GM18868 (cell line): Measurements from ENCODE around the gene CCDC91.
A peak's percentile ranks its signal among the peaks of the same experiment; 100 is the strongest.
"Not testable (repeated sequence)": the region's sequence is repeated elsewhere in the genome, so short reads cannot be mapped to it uniquely, and the experiment has no call there.

ENCODE experiments used
- ATAC-seq: cut with Tn5 transposase; IDR thresholded peaks from one replicate; pipeline ENCODE4 v1.9.1; 2021; ENCODE audit warnings: mild to moderate bottlenecking, moderate library complexity; ENCODE audit not compliant: unreplicated experiment

CCDC91 gene

DNA sequence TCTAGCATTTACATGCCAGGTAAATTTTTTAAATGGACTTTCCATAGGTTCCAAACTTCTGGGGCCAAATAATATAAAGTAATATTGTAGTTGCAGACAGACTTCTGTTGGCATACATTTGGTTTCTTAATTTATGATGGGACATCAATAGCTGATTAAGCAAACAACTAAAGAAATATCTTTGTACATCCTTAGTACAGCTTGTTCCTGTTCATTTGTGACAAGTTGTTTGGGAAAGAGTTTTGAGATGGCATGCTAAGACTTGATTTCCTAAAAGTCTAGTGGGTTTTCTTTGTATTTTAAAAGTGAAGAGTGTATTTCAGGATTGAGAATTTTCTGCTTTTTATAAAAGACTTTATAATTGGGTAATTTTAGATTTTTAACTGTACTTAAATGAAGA lies 41.0 kb downstream of the CCDC91 start:
- ATAC-seq: no peak

DNA sequence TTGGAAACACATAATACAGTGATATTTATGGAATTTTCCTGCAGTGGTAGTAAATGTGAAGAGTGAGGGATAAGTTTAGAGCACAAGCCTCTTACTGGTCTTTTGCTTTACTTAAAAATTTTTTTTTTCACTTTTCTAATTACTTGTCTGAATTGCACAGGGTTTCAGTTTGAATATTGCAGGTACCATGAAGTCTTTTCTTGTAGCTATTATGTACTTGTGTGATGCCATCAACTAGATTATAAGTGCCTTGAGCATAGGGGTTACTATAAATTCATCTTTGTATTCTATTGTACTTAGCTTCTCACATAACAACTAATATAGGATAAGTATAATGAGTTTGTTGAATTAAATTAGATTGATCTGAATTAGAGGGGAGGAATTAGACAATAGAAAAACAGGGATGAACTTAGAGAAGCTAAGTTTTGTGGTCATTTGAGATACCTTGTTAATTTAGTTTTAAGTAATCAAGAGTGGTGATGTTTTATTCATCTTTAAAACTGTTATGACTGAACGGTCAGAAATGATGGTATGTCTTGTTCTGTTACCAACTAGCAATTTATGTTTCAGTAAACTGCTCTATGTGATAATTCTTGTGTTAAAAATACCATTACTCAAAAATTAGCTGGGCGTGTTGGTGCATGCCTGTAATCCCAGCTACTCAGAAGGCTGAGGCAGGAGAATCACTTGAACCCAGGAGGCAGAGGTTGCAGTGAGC lies 42.1 kb downstream of the CCDC91 start:
- peak; percentile 79 for ATAC-seq

DNA sequence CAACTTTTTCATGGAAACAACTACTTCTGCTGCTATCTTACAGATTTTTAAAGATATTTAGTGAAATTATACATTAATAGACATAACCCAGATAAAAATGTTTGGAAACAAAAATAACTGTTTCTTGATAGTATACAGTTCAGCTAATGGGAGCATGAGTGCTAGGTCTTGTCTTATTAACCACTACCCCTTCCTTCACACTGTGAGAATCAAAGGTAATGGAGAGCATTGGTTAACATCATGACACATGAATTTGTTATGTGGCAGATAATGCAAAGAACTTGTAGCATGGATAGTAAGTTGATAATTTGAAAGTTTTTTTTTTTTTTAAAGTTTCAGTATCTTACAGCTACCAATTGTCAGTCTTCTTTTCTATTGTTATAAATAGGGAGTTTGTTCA lies 44.2 kb downstream of the CCDC91 start:
- no peak for ATAC-seq

DNA sequence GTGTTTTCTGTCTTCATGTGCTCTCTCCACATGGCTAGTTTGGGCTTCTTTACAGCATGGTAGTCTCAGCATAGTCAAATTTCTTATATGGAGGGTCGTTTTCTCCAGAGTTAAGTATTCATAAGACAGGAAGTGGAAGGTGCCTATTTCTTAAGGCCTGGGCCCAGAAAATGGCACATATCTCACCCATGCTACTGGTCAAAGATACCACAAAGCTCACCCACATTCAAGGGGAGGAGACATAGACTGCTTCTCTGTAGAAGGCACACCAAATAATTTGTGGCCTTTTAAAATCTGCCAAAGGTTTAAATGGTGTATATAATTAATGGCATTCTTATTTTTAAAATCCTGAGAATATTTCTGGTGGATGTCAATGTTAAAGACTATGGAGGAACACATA lies 44.8 kb downstream of the CCDC91 start:
- no peak for ATAC-seq

DNA sequence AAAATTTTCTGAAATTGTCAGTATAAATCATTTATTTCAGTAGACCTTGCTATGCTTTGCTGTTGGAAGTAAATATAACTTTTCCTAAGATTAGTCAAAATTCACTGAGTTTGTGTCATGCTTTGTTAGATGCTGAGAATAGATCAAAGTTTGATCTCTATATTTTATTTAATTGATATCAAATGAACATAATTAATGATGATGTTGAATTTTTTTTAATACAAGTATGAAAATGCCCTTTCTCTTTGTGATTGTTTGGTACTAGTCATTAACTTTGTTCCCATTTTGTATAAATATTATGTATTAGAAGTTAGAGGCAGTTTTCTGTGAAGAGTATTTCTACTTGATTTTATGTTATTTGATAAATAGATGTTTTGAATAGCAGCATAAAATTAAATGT lies 45.7 kb downstream of the CCDC91 start:
- ATAC-seq: no peak

DNA sequence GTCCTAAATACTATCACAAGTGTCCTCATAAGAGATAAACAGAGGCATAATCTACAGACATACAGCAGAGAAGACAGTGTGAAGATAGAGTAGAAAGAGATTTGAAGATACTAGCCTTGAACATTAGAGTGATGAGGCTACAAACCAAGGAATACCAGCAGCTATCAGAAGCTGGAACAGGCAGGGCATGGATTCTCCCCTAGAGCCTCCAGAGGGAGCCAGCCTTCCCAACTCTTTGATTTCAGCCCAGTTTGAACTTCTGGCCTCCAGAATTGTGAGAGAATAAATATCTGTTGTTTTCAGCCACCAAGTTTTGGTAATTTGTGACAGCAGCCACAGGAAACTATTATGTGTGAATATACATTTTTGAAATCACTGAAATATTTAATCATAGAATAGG lies 47.2 kb downstream of the CCDC91 start:
- ATAC-seq: no peak

DNA sequence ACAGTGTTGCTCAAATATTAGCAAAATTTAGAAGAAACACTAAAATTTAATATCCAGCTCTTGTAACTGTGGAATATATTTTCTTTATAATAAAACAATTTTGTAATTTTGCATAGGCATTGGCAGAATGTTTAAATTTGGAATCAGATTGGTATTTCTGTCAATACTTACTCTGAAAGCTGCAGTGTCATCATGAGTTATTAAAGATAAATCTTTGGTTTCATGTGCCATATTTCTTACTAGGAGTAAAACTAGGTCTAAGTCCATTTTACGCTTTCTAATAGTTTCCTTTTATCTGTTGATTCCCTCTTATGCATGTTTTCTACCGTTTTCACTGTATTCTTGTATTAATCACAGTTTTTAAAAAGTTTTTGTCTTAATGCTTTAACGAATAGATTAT lies 49.7 kb downstream of the CCDC91 start:
- ATAC-seq: no peak

DNA sequence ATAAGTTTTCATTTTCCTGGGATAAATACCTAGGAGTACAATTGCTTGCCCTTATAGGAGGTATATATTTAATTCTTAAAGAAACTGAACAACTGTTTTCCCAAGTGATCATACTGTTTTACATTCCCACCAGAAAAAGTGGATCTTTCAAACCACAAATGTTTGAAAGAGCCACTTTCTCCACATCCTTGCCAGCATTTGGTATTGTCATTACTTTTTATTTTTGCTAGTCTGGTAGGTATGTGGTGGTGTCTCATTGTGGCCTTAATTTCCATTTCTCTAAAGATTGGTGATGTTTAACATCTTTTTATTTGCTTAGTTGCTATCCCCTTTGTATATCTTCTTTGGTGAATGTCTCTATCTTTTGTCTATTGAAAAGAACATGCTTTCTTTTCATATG lies 50.6 kb downstream of the CCDC91 start:
- no peak for ATAC-seq

DNA sequence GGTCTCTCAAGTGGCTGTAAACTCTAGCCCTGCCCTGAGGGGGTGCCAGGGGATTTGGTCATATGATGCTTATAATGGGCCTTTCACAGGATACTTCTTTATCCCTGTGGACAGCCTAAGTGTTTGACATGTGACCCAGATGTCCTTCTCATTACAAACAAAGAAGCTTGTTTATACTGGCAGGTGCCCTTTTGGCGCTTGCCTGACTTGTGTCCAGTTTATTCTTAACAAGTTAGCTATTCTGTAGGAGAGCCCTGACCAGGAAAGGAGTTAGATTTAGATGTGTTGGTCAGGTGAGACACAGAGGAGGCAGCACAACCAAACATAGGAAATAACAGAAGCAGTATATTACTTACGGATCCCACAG lies 51.9 kb downstream of the CCDC91 start:
- no peak for ATAC-seq

DNA sequence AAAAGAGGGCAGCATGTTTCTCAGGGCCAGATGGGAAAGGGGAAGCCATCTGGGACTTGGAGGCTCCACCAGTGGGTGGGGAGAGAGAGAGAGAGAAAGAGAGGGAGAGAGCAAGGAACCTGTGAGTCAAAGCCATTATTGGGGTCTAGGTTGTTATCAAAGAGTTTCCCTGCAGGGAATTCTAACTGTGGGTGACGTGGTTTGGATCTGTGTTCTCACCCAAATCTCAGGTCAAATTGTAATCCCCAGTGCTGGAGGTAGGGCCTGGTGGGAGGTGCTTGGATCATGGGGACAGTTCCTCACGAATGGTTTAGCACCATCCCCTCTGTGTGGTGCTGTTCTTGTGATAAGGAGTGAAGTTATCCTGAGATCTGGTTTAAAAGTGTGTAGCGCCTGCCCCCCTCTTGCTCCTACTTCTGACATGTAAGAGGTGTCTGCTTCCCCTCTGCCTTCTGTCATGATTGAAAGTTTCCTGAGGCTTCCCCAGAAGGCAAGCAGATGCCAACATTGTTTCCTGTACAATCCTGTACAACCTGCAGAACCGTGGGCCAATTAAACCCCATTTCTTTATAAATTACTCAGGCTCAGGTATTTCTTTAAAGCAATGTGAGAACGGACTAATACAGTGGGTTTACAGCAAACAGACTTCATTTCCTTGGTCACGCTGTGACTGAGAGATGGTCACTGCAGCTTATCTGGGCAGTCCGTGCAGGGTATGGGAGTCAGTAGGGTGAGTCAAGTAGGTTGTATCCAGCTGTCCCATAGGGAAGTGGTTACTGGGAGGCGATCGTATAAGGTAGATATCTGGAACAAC lies 52.4 kb downstream of the CCDC91 start:
- no peak for ATAC-seq

DNA sequence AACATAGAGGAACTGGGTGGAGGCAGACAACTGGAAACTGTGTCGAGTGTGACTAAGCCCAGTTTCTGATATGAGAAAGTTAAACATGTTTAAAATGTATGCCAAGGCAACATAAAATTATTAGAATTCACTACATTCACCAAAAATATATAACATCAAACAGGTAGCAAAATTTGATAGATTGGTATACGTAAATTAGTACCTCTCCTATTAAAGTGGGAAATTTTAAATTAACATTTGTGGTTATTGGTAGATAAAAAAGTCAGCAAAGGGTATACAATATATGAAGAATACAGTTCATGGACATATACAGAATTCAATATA lies 53.0 kb downstream of the CCDC91 start:
- ATAC-seq: no peak

DNA sequence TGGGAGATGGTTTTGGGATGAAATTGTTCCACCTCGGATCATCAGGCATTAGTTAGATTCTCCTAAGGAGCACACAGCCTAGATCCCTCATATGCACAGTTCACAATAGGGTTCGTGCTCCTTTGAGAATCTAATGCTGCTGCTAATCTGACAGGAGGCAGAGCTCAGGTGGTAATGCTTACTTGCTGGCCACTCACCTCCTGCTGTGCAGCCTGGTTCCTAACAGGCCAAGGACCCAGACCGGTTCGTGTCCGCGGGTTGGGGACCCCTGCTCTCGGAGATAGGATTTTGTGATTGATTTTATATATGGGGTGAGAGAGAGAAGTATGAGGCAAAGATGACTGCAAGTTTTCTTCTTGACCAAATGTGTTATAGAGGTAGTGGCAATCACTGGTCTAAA lies 57.5 kb downstream of the CCDC91 start:
- ATAC-seq: no peak

DNA sequence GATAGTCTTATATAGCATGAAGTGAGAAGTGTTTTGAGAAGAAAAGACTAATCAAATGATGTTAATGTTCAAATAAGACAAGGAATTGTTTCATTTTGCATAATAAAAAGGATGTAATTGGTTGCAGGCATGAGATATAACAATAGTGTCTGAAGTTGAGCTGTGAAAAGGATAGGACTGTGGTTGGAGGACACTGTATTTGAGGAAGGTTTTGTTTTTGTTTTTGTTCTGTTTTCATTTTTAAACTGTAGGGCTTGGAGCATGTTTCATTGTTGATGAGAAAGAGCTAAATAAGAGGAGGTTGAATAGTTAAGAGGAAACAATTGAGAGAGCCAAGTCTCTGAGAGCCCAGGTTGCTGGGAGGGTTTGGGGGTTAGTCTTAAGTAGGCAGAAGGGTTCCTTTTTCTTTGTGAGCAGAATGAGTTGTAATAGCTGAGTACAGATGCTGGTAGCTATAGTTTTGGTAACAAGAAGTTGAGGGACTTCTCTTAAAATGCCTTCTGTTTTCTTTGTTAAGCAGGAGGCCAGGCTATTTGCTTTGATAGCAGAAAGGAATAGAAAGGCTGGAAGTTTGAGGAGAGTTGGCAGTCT lies 58.4 kb downstream of the CCDC91 start:
- ATAC-seq: no peak

DNA sequence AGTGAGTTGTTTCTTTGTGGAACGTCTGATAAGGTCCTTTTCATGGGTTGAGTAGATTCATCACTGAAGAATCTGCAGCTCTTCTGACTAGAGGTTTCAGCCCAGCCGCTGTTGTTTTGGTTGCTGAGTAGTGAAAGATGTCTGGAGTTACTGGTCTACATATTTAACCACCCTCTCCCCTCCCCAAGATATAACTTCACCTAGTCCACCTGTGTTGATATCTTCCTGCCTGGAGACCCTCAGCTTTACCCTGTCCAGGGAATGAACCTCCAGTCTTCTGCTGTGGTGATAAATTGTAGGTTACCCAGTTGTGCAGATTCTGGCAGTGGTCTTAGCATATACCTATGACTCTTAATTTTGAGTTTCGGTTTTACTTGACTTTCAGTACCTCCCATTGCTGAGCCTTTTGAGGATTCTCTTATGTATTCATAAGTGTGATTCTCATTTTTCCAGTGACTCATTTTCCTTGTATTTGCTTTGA lies 62.9 kb downstream of the CCDC91 start:
- ATAC-seq: peak; percentile 96

DNA sequence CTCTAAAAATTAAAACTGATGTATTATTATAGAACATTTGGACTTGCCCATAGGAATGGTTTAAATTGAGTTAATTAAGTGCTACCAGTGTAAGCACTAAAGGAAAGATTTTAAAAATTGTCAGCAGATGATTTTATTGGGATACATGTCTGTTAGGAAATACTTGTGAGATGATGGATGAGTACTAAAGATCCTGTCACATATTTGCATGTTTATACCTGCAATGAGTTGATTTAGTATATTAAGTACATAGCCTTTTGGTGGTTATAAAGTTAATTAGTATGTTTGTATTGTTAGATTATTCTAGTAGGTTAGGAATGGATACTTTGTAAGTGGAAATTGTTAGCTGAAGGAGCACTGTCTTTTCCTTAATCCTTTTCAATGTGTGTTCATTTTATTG lies 67.2 kb downstream of the CCDC91 start:
- ATAC-seq: no peak

DNA sequence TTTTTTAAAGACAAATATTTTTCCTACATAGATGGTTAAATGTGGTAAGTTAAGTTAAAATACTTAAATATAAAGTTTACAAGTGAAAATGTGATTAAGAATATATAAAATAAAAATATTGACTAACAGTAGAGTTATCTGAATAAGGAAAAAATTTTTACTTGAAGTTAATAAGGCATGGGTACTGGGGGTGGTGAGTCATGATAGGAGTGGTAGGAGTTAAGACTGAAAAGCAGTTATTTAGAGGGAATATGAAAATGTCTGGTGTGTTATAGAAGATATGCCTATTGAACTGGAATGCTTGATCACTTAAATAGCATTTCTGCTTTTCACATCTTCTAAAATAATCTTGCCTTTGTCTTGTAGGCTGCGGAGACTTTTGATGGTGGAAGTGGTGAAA lies 68.7 kb downstream of the CCDC91 start:
- ATAC-seq: no peak

DNA sequence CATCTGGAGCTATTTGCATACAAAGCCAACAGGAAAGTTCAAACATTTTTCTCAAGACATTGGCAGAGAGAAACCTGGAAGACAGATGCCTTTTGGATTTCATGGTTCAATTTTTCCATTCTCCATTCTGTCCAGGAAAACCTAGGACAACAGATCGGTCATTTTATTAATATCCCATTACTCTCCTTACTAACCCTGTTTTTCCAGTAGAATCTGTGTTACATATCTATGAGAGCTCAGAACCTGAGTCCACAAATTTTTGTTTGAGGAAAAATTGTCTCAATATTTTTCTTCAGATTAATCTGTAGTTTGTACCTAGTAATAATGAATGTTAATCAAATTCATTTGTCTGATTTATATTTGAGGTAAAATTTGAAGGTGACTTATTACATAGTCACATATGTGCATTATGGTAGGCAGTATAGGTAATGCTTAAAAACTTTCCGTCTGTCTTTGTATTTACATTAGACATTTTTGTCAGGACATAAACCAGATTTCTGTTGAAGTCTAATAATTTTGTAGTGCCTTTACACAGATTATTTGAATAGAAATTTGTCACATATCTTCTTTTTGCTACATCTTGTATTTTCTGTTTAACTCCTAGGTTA lies 75.3 kb downstream of the CCDC91 start:
- ATAC-seq: no peak

DNA sequence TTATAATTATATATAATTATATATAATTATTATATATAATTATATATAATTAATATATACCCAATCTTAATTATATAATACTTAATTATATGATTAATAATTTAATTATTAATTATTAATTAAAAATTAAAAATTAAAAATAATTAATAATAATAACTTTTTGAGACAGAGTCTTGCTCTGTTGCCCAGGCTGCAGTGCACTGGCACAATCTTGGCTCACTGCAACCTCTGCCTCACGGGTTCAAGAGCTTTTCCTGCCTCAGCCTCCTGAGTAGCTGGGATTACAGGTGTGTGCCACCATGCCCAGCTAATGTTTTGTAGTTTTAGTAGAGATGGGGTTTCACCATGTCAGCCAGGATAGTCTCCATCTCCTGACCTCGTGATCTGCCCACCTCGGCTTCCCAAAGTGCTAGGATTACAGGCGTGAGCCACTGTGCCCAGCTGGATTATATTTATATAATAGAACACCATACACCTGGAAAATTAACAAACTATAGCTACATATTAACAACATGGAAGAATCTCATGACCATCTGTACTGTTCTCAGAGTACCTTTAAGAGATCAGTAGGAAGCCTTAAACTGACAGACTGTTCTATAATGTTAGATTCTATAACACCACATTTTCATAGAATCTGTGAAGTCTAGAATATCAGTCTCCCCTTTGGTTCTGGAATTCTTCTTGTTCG lies 77.8 kb downstream of the CCDC91 start:
- not testable (repeated sequence) for ATAC-seq

DNA sequence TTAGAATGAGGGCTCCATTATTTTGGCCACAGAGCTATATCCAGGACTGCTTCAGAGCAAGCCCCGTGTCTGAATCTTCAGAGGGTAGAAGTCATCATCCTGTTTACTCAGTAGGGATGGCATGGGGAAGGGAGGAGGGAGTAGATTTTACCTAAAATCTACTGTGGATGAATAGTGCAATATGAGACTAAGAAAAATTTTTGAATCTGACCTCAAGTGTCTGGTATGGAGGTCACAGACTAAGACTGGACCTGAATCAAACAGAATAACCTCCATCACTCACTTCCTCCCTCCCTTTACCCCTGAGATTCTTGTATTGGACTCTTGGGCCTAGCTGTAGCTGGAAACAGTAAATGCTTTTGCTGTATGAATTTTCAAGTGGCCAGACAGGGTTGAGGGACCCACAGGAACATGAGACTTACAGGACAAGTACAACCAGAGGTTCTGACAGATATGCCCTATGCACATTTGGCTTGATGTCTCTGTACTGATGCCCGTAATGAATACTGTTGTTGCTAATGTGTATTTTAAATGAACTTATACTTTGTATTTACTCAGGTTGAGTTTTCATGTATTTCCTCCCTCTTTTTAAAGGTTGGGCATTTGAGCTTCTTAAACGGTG lies 78.5 kb downstream of the CCDC91 start:
- no peak for ATAC-seq

DNA sequence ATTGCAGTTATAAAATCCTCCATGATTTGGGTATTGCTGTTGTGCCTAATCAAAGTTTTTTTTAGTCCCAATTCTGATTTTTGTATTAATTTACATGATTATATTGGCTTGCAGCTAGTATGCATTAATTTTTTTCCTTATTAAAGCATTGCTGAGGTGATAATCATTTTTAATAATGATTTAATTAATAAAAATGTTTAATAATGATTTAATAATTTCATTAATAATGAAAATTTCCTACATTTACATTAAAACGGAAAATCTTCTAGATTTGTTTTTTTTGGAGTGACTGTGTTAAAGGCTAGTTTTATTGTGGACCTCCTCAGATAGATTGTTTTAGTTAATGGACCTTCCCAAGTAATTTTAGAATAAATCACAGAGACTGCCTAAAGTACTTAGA lies 79.6 kb downstream of the CCDC91 start:
- no peak for ATAC-seq

DNA sequence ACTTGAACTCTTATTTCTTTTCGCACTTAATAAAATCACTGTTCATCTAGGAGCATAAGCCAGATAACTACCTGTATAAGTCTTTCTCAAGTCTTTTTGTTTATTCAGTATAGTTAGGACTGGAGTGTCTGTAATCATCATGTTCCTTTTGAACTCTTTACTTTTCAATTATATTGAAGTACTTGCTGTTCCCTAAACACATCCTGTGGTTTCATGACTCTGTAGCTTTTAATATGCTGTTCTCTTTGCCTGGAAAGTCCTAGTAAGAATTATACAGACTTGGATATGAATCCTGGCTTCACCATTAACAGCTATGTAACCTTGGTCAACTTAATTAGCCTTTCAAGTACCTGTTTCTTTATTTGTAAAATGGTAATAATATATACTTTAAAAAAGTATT lies 88.2 kb downstream of the CCDC91 start:
- no peak for ATAC-seq
